Effector CD4-positive, alpha-beta T cell (primary cell): ENCODE measurements around the gene C1orf74.

Experiments
- DNase-seq: peaks from one replicate; pipeline ENCODE4 v3.0.0-alpha.2; 2020
- total RNA-seq: gene quantifications from one replicate; lab custom pipeline; 2026; lab: John Stamatoyannopoulos, UW

The C1orf74 gene
- 0.56 reads per million for total RNA-seq

DNA sequence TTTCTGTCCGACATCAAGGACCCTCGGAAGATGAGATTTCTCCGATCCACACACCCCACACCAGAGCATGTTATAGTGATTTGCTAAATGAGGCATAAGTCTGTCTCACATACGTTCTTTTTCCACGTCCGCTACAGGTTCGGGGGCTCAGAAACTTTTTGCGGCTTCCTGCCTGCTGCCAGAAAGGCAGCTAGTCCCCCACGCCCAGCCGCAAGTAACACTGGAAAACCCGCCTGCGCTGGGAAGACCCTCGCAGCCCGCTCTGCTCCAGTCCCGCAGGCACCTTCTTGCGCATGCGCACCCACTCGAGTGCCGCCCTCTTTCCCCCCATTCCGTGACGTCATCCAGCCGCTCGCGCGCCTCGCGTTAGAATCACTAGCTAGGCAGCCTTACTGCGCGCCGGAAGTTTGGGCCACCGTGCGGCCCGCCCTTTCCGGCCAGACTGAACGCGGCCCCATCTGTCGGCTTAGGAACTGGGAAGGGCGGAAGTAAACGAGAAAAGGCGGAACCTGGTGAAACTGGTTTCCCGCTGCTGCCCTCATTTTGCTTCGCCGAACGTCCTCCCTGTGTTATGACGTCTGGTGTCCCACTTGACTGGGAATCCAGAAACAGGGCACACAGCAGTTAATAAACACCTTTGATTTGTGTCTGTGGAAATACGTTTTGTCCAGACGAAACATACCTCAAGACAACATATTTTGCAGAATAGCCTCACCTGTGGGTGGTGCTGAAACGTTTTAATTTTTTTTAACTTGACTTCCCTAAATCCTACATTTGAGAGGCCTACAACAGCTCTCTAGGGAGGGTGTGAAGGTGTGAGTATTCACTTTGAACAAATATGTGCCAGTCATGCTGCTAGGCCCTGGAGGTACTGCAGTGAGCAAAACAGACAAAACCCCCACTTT lies at the start of gene C1orf74:
C1orf74 (minus strand) TSS at position 295 of the 905 bp plus-strand sequence. CDS start 925 bp downstream, outside the sequence.
- DNase-seq: peak; percentile 99

DNA sequence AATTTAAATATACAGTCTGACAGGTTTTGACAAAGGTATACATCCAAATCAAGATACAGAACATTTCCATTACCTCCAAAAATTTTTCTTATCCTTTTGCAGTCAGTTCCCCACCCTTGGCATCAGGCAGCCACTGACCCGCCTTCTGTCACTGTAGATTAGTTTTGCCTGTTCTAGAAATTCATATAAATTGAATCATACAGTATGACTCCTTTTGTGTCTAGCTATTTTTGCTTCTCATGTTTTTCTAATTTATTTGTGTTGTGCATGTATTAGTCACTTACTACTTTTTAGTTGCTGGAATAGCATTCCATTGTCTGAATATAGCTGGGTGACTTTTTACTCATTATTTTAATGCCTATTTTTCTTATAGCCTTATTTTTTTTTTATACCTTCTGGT lies 47.3 kb upstream of the C1orf74 start:
- no peak for DNase-seq

DNA sequence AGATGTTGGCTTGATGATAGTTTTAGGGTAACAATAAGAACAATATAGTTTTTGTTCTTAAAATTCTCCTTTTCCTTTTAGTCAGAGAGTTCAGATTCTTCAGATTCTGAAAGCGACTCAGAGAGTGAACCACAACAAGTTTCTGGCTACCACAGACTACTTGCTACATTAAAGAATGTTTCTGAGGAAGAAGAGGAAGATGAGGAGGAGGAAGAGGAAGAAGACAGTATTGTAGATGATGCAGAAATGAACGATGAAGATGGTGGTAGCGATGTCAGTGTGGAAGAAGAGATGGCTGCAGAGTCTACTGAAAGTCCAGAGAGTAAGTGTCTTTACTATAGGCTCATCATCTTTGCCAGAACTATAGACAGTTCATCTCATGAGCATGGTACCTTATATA lies 46.4 kb upstream of the C1orf74 start:
- no peak for DNase-seq

DNA sequence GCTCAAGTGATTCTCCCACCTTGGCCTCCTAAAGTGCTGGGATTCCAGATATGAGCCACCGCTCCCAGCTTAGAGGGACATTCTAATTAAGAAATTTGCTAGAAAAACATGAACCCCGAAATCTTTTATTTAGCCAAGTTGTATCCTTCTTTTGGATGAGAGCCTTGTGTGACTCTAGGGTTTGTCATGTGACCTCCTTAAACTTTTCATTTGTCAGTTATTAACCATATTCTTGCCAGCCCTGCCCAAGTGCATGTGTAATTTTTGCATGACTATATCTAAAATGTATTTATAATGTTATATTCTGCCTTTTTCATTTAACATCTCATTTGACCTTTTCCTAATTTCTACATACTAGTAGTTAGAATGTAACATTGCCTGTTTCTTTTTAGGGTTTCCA lies 45.4 kb upstream of the C1orf74 start:
- DNase-seq: no peak

DNA sequence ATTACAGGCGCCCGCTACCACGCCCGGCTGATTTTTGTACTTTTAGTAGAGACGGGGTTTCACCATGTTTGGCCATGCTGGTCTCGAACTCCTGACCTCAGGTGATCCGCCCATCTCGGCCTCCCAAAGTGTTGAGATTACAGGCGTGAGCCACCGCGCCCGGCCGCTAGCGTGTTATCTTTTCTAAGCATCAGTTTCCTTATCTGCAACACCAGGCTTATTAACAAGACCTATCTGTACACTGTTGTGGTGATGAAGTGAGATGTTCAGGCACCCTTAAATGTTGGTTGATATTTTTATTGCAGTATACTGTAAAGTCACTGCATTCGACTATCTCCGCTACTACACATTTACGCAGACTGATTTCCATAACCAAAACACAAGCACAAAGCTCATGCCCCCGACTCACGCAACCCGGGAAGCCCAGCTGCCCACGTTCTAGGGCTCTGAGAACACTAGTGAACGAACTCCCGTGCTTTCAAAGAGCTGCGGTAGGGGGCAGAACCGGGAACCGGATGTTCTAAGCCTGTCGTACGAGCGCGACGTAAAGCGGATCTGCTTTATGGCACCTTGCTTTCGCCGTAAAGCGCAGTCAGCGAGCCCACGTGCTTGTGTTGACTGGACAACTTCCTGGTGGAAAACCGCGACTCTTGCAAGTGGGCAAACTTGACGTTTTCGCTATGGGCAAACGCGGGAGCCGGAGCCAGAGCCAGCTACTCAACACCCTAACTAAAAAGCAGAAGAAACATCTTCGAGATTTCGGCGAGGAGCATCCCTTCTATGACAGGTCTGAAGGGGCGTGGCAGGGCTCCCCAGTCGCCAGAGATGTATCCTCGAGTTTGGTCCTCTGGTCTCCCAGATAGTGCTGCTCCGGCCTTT lies 43.3 kb upstream of the C1orf74 start, which contains the start of gene UTP25:
UTP25 (plus strand) TSS at position 589 of the 879 bp plus-strand sequence; CDS start at position 681, 92 bp downstream.
- DNase-seq: peak; percentile 90

DNA sequence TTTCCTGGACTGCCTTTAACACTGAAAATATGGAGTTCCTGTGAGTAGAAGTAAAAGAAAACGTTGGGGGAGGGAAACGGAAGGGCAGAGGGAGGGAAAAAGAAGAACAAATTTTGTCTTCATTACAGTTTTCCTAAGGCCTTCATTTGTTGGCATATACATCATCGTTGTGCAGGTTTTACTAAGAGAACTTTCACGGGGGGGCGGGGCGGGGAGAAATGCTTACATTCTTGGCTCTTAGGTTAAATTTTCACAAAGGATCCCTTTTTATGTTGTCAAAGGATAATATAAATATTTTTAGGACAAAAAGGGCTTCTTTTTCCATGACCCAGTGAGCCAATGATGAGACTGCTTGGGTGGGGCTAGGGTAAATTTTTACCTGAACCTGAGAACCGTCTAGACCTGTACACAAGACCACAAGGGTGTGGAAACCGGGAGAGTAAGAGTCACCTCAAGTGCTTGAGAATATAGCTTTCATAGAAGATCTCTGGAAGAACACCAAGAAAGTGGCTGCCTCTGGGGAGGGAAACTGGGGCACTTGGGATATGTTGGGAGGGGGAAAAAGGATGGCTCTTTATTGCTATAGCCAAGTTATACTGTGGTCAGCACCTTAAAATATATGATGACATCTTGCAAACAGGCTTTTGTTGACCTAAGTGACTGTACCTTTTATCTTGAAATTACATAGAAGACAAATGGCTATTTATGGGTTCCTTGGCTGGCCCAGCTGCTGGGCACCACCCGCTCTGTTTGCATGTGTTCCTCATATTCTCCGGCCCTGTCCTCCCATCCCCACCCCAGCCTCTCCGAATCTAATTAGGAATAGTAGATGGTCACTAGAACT lies 41.5 kb upstream of the C1orf74 start:
- DNase-seq: no peak

DNA sequence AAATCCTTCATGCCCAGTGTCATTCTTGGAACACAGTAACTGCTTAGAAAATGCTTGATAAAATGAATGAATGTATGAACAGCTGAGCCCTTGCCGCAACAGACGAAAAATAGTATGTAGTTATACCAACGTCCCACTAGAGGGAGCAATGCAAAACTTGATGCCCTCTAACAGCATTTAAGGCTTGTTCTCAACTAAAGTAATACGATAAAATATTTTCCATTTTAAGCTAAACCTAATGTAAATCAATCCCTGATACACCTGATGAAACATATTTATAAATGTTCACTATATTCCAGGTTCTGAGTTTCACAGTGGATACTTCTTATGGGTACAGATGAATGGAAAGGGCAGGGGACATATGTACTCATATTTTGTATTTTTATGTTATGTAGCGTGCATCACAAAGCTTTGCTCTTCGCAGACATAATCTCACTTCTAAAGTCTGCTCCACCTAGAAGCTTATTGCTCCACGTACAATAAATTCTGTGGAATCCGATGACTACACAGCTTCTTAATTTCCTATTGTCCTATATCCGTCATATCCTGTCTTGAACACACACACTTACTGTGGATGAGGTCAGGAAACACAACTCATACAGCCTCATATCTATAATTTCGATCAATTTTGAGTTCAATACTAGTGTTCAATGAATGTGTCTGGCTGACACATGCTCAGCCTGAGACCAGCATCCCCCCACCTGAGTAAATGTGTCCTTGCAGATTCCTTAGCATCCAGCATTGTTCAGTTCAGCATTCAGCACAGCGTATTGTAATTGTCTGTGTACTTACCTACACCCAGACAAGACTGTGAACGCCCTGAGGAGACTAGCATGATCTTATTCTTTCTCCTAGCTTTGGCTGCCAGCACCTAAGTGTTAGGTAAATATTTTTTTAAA lies 39.0 kb upstream of the C1orf74 start:
- no peak for DNase-seq

DNA sequence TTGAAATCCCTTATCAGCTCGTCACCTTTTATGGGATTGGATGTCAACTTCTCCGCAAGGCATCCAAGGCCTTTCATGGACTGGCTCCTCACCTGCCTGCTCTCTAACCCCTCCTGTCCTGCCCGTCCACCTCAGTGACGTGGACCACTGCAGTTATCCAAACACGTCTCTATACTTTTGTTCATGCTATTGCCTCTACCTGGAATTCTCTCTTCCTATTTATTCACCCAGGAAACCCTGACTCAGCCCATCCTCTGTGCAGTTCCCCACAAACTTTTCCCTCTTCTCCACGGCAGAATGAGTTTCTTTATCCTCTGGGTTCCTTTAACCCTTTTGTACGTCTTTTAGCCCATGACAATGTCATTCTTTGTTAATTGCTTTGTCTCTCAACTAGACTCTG lies 38.3 kb upstream of the C1orf74 start:
- DNase-seq: no peak

DNA sequence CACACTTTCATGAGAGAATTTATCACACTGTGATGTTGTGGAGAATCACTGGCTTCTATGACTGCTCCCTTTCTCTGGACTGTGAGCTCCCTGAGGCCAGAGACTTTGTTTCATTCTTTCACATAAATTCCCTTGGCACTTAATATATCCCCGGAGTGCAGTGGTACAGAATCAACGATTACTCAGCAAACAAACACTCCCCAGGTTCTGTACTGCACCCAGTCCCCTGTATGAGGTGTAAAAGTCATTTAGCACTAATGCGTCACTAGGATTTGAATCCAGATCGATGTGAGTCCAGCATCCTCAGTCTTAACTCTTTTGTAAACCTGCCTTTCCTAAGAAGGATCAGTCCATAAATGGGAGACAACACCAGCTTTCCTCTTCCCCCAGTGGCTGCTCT lies 36.6 kb upstream of the C1orf74 start:
- DNase-seq: no peak

DNA sequence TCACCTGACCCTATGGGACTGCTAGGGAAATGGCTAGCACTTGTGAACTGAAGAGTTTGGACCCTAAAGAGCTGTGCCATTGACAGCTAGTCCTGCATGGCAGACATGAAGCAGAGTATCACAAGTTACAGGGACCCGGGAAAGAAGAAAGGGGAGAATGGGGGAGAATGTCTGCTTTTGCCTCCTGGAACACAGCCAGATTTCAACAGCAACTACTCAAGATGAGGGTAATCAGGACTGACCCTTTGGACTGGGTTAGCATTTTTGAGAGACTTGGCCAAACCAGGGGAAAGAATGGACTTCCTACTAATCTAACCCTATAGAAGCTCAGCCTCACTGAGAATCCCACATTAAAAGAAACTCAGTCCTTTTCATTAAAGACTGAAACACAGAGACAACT lies 34.7 kb upstream of the C1orf74 start:
- DNase-seq: no peak

DNA sequence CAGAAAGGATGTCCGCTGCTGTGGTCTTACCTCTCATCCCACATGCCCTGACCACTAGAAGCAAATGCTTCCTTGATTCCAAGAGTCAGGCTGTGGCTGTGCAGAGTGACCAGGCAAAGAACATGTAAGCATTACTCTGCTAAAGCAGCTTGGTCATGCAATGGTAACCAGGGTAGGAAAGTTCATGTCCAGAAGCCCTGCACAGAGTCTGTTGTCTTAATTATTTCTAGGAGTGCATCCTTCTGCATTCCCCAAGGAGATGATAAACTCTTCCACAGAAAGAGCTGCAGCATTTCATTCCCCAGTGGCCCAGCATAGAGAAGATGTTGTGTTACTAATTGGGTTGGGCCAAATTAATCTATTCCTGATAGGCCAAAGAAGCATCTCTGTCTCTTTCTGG lies 33.3 kb upstream of the C1orf74 start:
- no peak for DNase-seq

DNA sequence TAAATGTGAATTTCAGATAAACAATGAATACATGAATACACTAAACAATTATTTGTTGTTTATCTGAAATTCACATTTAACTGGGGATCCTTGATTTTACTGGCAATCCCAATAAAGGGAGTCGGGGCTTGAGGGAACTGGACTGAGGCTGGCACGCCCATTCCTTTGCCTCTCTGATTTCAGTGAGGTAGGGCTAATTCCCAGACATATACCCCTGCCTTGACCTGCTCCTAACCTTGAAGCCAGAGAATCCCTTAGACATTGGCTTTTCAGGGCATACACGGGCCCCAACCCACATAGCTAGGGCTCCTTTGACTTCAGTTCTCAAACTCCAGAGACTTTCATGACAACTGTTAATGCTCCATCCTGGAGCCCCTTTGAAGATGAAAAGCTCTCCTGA lies 32.6 kb upstream of the C1orf74 start:
- no peak for DNase-seq

DNA sequence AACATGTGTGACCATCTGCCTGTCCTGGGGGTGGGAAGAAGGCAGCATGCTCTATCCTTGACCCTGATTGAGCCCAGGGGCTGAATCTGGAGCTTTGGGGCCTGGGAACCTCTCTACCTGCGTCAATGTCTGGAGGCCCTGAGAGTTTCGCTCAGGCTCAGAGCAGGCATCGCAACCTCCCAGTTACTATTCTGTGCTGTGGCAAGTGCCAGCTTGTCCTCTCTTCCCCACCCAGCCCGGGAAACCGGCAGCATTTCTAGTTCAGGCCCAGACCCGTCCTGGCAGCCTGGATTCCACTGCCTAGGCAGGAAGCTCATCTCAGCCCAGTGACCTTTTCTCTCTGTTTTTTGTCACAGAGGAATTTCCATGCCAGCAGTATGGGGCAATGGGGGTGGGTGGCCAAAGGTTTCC lies 31.6 kb upstream of the C1orf74 start:
- DNase-seq: no peak

DNA sequence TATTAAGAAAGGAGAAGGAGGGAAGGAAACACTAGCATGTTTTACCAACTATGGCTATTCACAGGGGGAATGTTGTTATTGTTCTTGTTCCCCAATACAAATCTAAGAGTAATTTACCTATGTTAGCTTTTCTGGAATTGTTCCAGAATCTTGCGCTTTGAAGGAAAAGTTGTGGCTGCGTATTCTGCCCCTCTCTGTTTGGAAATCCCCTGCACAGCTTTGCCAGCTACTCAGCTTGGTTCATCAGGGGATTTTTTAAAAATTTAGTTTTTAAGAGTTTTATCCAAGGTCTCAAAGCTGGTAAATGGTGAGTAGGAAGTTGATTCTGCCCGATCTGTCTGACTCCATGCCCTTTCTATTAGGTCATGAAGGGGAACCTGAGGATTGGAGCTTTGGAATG lies 31.1 kb upstream of the C1orf74 start:
- no peak for DNase-seq

DNA sequence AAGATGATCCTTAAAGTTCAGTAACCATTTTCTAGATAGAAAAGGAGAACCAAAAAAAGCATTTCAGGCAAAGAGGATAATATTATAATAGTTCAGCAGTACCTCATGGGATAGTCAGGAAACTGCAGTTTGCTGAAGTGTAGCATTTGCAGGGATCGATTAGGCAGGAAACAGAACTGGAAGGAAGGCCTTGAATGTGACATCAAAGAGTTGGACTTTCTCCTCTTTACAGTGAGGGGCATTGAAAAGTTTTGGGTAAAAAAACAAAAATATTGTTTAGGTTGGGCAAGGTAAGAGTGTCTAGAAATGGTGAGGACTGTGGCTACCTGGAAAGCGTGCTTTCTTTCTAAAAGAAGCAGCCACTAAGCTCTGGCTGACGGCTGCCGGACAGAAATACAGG lies 29.5 kb upstream of the C1orf74 start:
- no peak for DNase-seq

DNA sequence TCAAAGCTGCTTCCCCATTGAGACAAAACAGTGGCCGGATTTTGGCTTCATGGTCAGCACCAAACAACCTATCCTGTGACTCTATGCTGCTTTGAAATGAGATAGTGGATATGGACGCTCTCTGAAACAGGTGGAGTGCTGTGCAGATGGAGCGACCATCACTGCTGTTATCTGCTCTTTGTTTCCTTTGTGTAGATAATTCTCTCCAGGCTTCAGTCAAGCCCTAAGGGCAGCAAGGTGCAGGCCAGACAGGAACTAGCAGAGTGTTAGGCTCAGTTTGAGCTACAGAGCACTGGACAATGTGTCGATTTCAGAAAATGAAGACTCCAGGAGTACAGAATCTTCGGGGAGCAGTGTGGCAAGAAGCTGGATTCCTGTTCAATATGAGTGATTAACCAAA lies 26.4 kb upstream of the C1orf74 start:
- no peak for DNase-seq

DNA sequence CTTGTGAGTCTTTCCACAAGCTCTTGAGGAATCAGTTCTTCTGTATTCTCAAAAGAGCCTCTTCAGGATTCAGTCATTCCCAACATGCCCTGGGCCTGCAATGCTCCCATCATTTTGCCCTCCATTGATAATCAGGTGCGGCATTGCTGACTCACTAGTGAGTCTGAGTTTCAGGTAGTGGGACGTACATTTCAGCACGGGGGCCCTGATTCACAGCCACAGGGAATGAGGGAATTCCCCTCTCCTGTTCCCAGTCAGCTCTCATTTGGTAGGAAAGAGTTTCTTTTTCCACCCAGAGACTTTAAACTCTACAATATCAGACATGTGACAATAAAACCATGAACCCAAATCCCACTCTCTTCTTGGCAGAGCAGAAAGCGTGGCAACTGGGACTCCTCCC lies 25.3 kb upstream of the C1orf74 start:
- no peak for DNase-seq

DNA sequence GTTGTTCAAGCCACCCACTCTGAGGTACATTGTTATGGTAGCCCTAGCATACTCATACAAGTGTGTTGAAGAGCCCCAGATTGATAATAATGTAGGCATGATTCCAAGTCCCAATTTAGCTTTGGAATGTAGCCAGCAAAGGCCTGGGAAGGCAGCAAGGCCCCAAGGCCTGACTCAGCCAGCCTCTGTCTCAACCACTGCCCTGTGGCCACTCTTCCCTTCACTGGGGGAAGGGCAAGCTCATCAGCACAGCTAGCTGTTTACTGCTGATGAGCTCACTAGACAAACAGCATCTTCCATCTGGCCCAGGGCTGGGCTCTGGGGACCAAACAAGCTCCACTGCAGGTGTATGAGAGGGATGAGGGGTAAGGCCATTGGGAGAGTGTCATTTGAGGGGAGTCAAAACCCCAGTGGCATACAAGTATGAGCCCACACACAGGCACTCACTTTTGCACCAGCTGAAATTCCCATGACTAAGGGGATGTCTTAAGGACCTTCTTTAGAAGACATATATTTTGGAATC lies 23.8 kb upstream of the C1orf74 start:
- no peak for DNase-seq

DNA sequence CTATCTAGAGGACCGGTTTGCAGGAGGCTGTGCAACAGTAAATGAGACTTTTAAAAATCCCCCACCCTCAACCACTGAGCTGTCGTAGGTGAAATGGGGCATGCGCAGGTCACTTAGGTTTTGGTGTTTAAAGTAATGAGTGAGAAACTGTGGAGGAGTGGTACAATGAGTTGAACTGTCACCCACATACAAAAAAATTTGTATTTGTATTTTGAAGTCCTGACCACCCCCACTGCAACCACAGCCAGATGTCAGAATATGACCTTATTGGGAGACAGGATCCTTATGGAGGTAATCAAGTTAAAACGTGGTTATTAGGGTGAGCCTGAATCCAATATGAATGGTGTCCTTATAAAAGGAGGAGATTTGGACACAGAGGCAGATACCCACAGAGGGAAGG lies 23.1 kb upstream of the C1orf74 start:
- no peak for DNase-seq

DNA sequence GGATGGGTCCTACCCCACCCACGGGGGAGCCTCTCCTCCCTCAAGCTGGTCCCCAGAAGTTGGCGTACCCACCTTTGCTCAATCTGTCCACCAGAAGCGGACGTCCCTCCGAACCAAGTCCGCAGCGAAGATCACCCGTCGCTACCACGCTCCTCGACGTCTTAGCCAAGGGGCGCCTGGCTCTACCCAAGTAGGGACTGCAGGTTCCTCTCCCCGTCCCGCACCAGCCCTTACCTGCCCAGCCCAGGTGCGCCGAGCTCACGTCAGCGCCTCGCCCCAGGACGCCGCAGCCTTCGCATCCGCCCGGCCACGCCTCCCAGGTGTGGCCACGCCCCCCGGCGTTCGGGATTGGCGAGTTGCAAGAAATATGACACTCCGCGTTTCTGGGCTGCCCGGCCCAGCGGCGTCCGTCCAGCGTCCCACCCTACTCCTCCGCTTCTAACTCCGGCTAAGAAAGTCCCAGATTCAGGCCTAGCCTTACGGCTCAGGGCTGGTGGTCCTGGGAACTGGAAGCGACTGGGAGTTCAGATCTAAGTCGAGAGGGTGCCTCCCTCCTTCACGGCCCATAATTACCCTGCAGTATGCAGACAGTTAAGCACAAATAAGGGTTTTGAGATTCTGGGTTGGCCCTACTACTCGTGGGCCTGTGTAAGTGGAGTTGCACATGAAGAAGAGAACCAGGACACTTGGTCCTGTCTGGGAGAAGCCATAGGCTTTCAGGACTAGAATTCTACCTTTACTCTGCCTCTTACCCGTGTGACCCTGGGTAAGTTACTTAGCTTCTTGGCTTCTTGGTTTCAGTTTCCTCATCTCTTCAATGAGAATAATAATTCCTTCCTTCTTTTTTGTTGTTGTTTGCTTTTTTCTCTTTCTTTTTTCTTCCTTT lies 21.8 kb upstream of the C1orf74 start, which contains the start of gene IRF6:
IRF6 (minus strand) TSS at position 268 of the 886 bp plus-strand sequence. CDS start 4,729 bp downstream, outside the sequence.
- peak; percentile 69 for DNase-seq
